ENCODE measurements around the gene PREX1.

The PREX1 gene

DNA sequence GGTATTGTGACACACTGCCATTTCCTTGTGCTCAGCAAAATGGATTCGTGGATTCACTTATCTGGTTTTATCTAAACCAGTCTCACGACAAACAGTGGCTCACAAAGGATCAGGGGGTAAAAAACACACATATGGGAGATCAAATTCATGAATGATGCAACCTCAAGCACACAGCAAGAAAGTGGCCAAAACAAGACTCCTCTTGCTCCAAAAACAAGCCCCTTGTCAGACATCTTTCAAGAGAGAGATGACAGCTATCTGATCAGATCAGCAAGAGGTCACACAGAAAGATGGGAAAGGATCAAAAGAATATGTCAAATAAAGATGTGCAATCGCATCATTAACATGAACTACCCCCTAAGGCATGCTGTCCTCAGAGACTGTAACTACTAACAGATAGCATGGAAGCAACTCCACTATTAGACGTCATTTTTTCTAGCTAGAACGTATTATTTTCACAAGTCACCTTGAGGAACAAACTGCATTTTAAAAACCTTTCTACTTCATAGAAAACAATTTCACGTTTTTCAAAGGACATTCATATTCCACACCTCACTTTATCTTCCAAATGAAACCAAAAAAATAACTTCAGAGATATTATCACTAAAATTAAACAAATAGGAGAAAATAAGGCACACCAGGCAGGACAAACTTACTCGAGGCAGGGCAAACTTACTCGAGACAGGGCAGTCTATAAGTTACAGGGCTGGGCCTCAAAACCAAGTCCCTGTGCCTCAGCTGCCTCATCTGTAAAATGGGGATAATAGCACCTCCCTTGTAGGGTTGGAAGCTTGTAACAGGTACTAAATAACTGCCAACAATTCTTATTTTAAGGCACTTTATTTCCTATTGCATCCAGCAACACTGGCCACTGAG is 122.3 kb downstream of the PREX1 start:
- no peak overlapping the region for H3K4me3 ChIP-seq (ENCODE audit: low read depth, low read length)
- TF ChIP-seq MYC (IDR thresholded peaks at IDR 0.05; ENCODE audit: low read depth, low read length) (no peak), MAX (IDR thresholded peaks at IDR 0.05; ENCODE audit: low read depth, low read length) (no peak), POLR2A (IDR thresholded peaks at IDR 0.05; ENCODE audit: extremely low read depth, insufficient read length) (no peak)
- TF ChIP-seq, protein P1, sequence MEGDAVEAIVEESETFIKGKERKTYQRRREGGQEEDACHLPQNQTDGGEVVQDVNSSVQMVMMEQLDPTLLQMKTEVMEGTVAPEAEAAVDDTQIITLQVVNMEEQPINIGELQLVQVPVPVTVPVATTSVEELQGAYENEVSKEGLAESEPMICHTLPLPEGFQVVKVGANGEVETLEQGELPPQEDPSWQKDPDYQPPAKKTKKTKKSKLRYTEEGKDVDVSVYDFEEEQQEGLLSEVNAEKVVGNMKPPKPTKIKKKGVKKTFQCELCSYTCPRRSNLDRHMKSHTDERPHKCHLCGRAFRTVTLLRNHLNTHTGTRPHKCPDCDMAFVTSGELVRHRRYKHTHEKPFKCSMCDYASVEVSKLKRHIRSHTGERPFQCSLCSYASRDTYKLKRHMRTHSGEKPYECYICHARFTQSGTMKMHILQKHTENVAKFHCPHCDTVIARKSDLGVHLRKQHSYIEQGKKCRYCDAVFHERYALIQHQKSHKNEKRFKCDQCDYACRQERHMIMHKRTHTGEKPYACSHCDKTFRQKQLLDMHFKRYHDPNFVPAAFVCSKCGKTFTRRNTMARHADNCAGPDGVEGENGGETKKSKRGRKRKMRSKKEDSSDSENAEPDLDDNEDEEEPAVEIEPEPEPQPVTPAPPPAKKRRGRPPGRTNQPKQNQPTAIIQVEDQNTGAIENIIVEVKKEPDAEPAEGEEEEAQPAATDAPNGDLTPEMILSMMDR (IDR thresholded peaks at IDR 0.05; ENCODE audit: low read depth, low read length), result no peak
- no peak for DNase-seq (ENCODE audit: low read depth)

- H3K4me3 ChIP-seq (ENCODE audit: low read depth, low read length), result no peak overlapping the region
- DNase-seq (ENCODE audit: low read depth), result no peak
- TF ChIP-seq MAX (IDR thresholded peaks at IDR 0.05; ENCODE audit: low read depth, low read length) (no peak), MYC (IDR thresholded peaks at IDR 0.05; ENCODE audit: low read depth, low read length) (no peak), POLR2A (IDR thresholded peaks at IDR 0.05; ENCODE audit: extremely low read depth, insufficient read length) (no peak)
- TF ChIP-seq, protein P1 (IDR thresholded peaks at IDR 0.05; ENCODE audit: low read depth, low read length), result no peak
Observed at GRCh38 chr20:48704761-48705160, 123.0 kb downstream of the PREX1 start.

DNA sequence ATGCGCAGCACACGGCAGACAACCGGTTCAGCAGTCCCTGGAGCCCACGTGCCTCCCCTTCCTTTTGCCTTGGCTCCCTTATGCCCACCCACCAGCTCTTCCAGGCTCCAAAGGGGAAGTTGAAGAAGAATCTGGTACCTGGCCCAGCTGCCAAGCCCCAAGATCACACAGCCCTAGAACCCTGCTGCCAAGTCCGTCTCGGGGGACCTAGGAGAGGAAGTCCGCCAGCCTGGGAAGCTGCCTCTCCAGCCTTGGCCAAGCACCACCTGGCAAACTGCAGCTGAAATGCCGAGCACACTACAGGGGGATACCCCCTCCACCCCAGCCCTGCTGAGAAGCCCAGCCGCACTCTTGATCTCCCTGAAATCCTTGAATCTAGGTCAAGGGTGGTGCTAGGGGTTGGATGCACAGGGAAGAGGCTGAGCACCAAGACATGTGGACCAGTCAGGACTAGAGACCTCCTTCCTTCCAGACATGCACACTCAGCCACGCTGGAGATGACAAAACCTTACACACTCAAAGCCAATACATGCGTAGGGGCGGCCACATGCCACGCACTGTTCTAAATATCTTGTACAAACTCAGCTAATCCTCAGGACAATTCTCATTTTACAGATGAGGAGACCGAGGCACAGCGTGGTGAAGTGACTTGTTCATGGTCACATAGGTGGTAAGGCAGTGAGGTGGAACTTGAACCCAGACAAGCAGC is 124.1 kb downstream of the PREX1 start:
- DNase-seq (ENCODE audit: low read depth), result no peak
- no peak overlapping the region for H3K4me3 ChIP-seq (ENCODE audit: low read depth, low read length)
- TF ChIP-seq, protein P1 (IDR thresholded peaks at IDR 0.05; ENCODE audit: low read depth, low read length), result no peak
- TF ChIP-seq MAX (IDR thresholded peaks at IDR 0.05; ENCODE audit: low read depth, low read length), result no peak
- TF ChIP-seq POLR2A (IDR thresholded peaks at IDR 0.05; ENCODE audit: extremely low read depth, insufficient read length), result no peak
- TF ChIP-seq MYC (IDR thresholded peaks at IDR 0.05; ENCODE audit: low read depth, low read length), result no peak

DNA sequence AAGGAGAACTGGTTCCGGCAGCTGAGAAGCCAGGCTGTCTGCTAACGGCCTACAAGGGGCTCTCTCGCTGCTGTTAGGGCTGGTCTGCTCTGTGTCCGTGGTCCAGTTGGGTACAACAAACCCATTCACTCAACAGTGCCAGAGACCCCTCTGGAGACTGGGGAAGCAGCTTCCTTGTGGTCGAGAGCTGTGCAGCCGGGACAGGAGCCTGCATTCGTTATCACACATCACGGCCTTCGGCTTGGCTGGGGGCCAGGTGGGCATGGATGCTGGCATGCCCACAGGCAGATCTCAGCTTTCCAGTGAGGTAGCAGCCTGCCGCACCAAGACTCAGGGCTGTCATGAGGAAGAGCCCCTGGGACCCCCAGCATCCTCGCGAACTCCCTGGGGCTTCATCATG is 124.7 kb downstream of the PREX1 start:
- DNase-seq (ENCODE audit: low read depth), result no peak
- TF ChIP-seq MYC (IDR thresholded peaks at IDR 0.05; ENCODE audit: low read depth, low read length), result no peak
- TF ChIP-seq, protein P1 (IDR thresholded peaks at IDR 0.05; ENCODE audit: low read depth, low read length), result no peak
- no peak for TF ChIP-seq POLR2A (IDR thresholded peaks at IDR 0.05; ENCODE audit: extremely low read depth, insufficient read length)
- no peak for TF ChIP-seq MAX (IDR thresholded peaks at IDR 0.05; ENCODE audit: low read depth, low read length)
- H3K4me3 ChIP-seq (ENCODE audit: low read depth, low read length), result no peak overlapping the region

GRCh38 chr20:48702455-48702913 is 125.3 kb downstream of the PREX1 start:
- TF ChIP-seq, protein P1 (IDR thresholded peaks at IDR 0.05; ENCODE audit: low read depth, low read length), result no peak
- no peak overlapping the region for H3K4me3 ChIP-seq (ENCODE audit: low read depth, low read length)
- DNase-seq (ENCODE audit: low read depth), result no peak
